Left renal pelvis (tissue), 4 donors: ENCODE measurements around the gene RUSF1. TPM values are rescaled to one million over a fixed set of nuclear protein-coding genes. Genes with fewer than 3 reads are reported as not detected.
"Not testable (repeated sequence)": the region's sequence is repeated elsewhere in the genome, so short reads cannot be mapped to it uniquely, and the experiment has no call there.

ENCODE experiments used
- DNase-seq, 4 donors: peaks; one replicate each; pipeline ENCODE4 v3.0.0-alpha.2; 2013; ENCODE audit warnings: low read depth in 4 of 4, low spot score in 3 of 4
- polyA plus RNA-seq, 4 donors: library from polyadenylated mRNA; unstranded; fragments of 120-200 nt; gene quantifications; one replicate each; pipeline ENCODE4 v1.2.1, GENCODE V29; 2013; ENCODE audit not compliant: insufficient read length in 4 of 4

Gene RUSF1
- 10 to 100 TPM; 70.6 to 95.9 (median 77.2) TPM for polyA plus RNA-seq

DNA sequence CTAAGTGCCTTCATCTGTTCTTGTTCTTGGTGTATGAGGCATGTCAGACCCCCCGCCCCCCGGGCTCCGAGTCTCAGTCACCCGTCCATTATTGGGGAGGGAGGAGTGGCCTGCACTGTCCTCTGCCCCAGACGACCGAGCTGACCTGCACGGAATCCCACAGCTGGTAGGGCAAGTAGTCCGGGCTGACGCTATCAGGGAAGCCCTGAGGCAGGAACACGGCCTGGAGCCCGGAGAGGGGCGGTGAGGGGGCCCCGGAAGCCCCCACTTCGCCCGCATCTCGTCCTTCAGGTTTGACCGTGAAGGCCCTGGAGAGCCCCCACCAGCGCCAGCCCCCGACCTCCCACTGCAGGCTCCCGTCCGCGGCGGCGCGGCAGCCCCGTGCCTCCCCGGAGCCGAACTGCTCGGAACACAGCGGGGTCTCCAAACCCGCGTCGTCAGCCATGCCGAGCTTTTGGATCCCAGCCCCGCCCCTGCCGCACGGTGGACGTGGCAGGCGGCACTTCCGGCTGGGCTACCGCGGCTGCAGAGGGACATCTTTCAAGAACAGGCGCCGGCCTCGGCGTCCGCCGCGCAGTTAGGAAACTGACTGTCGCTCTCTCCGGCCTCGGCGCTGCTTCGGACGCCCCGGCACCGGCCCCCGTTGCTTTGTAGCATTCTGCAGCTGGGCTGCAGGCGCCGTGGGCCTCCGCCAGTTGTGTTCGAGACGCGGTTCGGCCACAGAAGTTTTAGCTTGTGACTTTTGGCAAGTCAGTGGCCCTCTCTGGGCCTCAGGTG is at the start of gene RUSF1:
RUSF1 (minus strand) TSS at position 463 of the 777 bp plus-strand sequence; CDS start at position 445, 18 bp downstream.
- peak; percentile 80 to 85 (median 82) for DNase-seq

DNA sequence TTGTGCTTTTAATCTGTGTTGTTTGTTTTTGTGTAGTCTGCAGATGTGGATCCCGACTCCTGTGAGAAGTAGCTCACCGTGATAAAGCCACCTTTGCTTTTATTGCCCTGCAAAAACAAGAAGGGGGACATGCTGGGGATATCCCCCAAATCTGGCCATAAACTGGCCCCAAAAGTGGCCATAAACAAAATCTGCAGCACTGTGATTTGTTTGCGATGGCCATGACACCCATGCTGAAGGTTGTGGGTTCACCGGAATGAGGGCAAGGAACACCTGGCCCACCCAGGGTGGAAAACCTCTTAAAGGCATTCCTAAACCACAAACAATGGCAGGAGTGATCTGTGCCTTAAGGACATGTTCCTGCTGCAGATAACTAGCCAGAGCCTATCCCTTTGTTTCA is 34.6 kb upstream of the RUSF1 start:
- no peak for DNase-seq

DNA sequence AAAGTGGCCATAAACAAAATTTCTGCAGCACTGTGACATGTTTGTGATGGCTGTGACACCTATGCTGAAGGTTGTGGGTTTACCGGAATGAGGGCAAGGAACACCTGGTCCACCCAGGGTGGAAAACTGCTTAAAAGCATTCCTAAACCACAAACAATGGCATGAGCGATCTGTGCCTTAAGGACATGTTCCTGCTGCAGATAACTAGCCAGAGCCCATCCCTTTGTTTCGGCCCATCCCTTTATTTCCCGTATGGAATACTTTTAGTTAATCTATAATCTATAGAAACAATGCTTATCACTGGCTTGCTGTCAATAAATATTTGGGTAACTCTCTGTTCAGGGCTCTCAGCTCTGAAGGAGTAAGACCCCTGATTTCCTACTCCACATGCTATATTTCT is 31.6 kb upstream of the RUSF1 start:
- DNase-seq = not testable (repeated sequence)

DNA sequence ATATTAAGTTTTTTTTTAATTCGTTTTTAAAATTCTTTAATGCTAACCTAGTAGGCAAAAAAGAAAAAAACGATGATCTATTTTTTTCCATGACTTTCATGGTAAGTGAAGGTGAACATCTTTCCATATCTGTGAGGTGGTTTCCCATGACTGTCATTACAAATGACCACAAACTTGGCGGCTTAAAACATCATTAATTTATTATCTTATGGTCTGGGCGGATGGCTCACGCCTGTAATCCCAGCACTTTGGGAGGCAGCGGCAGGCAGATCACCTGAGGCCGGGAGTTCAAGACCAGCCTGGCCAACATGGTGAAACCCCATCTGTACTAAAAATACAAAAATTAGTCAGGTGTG is 30.0 kb upstream of the RUSF1 start:
- not testable (repeated sequence) for DNase-seq

DNA sequence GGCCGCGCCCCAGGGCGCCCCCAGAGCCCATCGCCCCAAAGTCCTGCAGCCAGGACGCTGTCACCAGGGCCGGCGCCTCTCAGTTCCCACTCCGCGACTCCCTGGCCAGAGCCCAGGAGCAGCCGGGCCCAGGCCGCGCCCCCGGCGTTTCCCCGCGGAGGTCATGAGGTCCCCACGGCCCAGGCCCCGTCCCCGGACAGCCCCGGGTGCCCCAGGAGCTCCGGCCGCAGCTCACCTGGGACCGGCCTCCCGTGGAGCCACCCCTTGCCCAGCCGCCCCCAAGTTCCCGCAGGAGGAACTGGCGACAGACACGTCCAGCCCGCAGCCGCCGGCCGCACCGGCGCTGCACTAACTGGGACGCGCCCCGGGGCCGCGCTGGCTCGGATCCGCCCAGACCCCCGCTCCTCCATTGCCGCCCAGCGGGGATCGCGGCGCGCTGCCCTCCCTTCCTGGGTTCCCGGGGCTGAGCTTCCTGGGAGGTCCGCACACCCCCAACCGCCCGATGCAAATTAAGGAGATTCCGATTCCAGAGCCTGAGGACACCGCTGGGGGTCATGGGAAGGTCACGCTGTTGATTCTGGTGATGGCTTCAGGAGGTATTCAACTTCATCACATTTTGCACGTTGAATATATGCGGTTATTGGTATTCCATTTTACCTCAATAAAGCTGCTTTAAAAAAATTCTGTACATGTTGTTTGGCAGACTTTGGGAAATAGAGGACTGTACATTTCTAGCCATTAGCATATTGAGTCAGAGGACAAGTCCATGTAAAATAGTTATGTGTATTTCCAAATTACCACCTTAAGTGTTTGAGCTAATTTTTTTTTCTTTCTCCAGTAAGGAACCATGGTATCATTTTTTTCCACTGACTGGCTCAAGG is 29.4 kb upstream of the RUSF1 start:
- DNase-seq = no peak

DNA sequence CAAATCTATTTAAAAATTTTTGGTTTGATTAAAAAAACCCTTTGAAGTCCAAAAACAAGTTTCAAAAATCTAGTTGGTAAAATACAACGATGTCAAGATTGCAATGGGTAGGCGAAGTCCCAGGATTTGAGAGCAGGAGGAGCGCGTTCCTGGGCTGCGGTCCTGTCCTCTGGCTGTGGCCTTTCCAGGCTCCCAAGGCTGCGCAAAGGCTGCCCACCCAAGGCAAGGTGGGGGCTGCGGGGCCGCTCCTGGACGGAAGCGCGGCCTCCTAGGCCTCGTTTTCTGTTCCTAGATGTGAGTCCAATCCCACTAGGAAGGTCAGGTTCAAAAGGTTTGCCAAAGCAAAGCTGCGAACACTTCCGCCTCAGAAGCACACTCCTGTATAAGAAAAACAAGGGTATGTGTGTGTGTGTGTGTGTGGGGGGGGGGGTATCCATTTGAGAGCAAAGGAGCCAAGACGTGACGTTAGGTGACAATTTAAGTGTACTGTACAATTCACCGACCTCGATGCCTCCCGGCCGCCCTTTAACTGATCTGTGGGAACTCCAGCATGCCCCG is 28.7 kb upstream of the RUSF1 start:
- DNase-seq = no peak

DNA sequence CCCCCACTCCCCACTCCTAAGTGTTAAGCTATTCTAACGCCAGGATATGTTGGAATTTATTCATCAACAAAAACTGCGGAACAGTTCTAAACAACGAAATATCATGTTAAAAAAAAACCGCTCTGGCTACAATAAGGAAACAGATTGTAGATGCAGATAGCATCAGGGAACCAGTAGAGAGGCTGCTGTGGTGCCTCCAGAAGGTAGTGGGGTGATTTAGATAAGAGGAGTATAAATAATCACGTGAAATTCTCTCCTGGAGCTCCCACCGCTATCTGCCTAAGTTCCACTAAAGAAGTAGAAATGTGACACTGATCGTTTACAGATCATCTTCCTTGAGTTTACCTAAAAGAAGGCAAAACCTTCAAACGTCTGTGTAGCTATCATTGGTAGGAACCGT is 27.5 kb upstream of the RUSF1 start:
- no peak for DNase-seq

DNA sequence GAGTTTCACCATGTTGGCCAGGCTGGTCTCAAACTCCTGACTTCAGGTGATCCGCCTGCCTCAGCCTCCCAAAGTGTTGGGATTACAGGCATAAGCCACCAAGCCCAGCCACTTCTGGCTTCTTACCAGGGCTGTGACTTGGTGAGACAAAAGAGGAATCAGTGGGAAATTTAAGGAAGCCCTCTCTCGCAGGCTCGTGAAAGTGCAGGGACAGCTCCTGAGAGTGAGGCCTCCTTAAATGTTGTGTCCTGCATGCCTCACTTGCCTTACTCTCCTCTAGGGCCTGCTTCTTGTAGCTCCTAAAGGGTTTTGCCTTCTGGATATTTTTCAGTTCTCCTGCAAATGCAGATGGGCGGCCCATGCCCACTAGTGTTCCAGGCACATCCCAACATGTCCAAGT is 24.7 kb upstream of the RUSF1 start:
- DNase-seq = no peak

DNA sequence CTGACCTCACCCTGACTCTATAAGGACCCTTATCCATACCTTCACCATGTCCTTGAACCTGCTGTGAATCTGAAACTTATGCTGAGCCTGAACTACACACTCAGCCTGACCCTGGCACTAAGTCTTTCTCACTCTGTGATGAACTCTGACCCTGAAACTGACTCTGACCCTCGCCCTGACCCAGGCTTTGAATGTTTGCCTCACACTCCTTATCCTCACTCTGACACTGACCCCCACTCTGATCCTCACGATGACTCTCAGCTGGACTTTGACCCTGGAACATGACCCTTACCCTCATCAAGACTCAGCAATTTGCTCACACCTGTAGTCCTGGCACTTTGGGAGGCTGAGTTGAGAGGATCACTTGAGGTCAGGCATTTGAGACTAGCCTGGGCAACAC is 23.9 kb upstream of the RUSF1 start:
- no peak for DNase-seq

DNA sequence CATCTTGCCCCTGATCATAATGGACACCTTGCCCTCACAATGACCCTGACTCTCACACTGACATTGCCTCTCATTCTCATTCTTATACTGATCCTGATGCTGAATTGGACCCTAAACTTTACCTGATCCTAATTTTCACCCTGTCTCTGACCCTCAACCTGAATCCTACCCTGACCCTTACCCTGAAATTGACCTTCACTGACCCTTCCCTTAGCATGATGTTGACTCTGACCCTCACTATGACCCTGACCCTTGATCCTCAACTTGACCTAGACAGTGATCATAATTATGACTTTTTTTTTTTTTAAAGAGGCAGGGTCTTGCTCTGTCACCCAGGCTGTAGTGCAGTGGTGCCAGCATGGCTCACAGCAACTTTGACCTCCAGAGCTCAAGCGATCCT is 22.9 kb upstream of the RUSF1 start:
- no peak for DNase-seq

DNA sequence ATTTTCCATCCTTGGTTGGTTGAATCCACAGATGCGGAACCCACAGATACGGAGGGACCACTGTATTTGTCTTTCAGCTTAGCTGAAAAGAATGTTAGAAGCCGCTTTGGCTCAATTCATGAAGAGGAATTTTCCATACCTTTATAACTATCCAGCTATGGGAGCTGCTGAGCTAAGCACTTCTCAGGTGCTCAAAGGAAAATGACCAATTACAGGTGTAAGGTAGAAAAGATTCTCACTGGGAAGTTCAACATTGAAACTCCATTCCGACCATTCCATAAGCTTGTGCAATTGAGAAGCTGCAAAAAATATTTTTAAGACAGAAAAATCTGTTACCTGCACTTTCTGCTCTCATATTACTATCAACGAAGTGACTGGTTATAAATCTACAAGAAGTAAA is 22.2 kb upstream of the RUSF1 start:
- DNase-seq = no peak

DNA sequence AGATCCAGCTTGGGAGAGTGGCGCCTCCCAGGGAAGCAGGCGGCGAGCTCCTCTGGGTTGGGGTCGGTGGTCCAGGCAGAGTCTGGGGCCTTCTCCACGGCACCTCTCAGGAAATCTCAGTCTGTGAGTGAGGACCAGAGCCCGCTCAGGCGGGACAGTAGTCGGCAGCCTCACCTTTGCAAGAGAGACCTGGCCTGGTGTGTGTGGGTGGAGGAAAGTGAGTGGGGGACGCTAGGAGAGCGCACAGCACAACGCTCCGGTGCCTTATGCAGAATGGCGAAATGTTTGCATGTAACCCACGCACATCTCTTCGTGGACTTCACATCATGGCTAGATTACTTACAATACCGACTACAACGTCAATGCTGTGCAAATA is 21.7 kb upstream of the RUSF1 start:
- DNase-seq = no peak

DNA sequence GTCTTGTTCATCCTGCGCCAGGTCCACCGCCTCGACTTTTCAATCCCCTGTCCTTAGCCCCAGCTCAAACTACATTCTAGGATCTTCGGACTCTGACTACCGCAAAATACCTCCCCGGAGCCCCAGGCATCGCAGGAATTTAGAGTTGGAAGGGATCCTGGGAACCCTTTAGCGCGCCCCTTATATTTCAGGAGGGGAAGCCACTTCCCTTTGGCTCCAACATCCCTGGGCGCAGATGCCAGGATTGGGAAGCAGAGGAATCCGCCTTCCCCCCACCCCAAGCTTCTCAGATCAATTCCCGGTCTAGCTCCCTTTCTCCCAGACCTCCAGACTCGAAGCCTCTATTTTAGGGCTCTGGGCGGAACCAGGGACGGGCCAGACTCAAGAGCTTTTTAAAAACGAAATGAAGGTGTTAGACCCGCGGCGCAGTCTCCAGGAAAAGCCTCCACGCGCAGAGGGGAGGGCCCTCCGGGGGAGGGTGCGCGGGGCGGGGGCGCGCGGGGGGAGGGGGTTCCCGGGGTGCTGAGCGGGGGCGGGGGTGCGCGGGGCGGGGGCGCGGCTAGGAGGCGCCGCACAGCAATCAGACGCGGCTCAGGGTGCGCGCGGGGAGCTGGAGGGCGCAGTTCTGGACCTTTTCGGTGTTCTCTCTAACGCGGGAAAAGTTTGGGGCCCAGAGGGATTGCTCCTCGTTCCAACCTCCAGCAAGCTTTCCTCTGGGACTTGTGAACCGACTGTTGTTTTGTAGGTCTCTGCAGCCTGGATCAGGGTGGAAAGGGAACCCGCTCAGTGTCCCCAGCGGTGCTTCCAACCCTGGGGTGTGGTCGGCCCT is 21.1 kb upstream of the RUSF1 start:
- no peak for DNase-seq

DNA sequence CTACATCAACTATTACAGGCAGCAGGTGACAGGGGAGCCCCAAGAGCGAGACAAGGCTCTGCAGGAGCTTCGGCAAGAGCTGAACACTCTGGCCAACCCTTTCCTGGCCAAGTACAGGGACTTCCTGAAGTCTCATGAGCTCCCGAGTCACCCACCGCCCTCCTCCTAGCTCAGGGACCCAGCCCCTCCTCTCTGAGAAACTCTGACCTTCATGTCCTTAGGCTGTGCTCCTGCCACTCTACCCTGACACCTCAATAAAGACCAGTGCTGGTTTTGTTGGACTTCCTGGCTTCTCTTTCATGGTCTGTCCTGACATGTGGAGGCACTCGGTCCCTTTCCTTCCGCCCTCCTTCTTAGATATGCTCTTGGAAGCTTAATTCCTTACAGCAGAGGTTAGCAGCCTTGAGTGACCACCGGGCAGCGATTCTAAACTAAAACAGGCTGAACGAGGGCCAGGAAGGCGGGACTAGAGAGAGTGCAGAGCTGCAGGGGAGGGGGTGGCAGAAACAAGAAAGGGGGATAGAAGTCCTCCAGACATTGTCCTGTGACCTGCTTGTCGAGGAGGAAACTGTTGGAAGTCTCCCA is 20.4 kb upstream of the RUSF1 start:
- DNase-seq = no peak

DNA sequence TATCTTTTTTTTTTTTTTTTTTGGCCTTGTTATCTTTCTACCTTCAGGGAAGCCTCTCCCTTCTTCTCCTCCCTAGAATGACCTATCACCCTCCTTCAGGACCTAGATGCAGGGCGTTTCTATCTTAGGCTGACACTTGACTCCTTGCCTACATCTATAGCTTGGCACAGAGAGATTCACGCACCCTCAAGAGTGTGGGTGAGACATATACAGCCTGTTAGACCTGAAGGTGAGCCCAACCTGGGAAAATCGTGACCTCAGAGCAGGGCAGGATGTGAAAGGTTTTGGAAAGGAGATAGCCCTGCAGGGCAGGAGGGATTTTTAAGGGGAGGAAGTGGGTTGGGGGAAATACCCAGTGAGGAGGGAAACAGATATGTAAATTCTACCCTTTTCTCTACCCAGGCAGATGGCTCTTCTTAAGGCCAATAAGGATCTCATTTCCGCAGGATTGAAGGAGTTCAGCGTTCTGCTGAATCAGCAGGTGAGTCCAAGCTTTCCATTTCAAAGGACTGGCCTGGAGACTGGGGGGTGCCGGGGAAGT is 19.6 kb upstream of the RUSF1 start, which contains the start of gene AHSP:
AHSP (plus strand) TSS at position 167 of the 541 bp plus-strand sequence; CDS start at position 407, 240 bp downstream.
- DNase-seq = no peak

DNA sequence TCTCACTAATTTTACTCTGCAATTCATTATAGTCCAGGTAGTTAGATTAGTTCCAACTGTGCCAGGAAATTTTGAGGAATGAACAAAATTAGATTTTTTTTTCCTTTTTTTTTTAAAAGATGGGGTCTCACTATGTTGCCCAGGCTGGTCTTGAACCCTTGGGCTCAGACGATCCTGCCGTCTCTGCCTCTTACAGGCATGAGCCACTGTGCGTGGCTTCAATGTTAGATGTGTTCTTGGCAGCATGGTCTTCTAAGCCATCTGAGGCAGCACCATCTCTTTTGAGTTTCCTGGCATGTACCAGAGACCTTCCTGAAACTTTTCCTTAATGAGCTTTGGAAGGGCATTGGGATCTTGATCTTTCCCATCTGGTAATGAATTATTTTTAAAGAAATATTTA is 16.9 kb upstream of the RUSF1 start:
- DNase-seq = no peak

DNA sequence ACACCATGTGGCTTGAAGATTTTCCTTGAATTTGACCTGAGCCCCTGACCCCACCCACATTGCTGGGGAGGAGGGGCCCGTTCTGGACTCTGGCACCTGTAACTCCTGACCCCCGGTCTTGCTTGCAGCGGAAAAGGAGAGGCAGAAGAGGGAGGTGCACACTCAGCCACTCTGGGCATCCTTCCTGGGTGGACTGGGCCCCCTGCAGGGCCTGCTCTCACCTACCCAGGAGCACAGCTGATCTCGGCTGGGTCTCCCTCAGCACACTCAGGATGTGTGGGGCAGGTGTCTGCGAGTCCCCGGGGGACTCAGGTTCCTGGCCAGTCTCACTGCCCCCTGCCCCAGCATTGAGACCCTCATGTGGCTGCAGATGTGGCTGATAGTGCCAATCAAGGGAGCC is 15.6 kb upstream of the RUSF1 start:
- not testable (repeated sequence) for DNase-seq

DNA sequence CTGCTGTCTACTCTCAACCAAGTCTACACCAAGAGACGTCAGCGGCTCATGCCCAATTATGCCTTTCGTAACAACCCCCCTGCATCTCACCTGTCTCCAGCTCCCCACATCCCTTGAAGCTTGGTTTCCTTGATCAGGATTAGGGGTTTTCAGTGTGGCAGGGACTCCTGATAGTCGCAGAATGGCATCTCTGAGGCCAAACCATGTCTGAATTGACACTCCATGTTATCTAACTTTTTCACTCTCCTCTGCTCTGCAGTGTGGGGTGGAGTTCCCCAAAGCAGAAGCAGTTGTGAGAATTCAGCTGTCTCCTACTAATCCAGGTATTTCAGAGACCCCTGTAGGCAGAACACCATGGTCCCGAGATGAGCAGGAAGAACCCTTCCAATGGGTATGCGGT is 13.9 kb upstream of the RUSF1 start:
- no peak for DNase-seq

DNA sequence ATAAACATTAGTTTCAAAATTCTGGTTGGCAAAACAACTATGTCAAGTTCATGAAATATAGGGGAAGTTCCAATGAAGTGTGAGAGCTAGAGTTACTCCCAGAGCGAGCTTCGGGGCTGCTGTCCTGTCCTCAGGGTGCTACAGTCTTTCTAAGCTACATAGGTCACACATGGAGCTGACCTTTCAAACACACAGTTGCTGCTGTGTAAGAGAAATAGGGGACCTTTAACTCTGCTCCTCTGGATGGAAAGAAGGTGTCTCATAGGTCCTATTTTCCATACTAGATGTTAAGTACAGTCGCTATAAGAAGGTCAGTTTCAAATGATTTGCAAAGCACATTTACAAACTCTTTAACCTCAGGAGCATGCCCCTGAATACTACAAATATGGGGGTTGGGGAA is 13.2 kb upstream of the RUSF1 start:
- DNase-seq = no peak
